ENCODE data around the gene CCR1.
"Not testable (repeated sequence)": the region's sequence is repeated elsewhere in the genome, so short reads cannot be mapped to it uniquely, and the experiment has no call there.

The CCR1 gene

DNA sequence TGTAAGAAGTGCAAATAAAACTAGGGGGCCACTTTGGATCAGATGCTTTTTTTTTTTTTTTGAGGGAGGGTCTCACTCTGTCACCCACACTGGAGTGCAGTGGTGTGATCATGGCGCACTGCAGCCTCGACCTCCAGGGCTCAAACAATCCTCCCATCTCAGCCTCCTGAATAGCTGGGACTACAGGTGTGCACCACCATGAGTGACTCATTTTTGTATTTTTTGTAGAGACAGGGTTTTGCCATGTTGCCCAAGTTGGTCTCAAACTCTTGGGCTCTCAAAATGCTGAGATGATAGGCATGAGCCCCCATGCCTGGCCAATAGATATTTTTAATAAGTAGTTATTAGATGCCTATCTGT is 20.8 kb downstream of the CCR1 start:
- no peaks in the 10 kb centered on the region for H3K9me3 Mint-ChIP-seq

DNA sequence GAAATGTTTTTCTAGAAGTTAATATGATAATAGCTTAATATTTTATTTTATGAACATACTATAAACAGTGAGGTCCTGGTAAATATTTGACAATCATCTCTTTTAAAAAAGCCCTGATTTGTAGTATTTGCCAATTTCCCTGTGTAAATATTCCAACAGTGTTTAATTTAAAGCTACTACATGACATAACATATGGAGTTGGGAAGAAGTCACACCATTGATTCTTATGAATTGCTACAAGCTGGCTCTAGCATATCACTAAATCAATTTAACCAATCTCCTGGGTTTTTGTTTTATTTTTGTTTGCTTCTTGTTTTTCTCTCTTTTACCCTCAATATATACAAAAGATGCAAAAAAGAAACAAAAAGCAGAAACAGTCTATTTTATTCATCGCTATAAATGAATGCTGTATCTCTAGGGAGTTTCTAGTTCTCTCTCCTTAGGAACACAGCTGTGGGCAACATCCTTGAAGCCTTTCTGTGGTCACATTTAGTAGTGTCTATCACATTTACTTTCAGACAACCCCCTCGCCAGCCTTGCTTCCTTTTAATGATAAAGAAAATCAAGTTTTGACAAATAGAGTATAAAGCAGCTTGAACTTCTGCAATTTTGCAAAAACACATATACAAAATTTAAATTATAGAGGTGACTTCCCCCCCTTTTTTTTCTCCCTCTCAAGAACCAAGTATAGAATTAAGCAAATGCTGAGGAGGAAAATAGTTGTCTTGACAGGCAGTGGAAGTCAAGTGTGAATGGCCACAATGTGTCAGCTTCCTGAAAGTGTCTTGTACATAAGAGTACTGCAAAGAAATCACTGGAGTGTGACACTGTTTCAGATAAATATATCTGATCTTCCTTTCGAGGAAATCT is 21.4 kb downstream of the CCR1 start:
- Mint-ChIP-seq H3K4me1 (ENCODE audit: low read depth in 2 of 2) (peaks cover 15 to 18% of the 10 kb centered on the region in 2 donors), H3K4me3 (peak overlapping the region; percentile 23), H3K36me3 (ENCODE audit: insufficient read depth) (peaks cover 3% of the 10 kb centered on the region), H3K27ac (peak overlapping the region; percentile 36 to 42), H3K9me3 (no peaks in the 10 kb centered on the region), H3K27me3 (no peaks in the 10 kb centered on the region)
- peak; percentile 85 for ATAC-seq (replicated peaks)
- DNase-seq: no peak

More for the DNA sequence above, 20.8 kb downstream of the CCR1 start:
- Mint-ChIP-seq H3K4me1 (ENCODE audit: low read depth in 2 of 2) (peaks cover 15 to 18% of the 10 kb centered on the region in 2 donors), H3K27me3 (no peaks in the 10 kb centered on the region), H3K27ac (peak overlapping the region; percentile 36 to 42), H3K36me3 (ENCODE audit: insufficient read depth) (peaks cover 3% of the 10 kb centered on the region), H3K4me3 (peak overlapping the region; percentile 23)
- ATAC-seq (replicated peaks) (no peak), DNase-seq (no peak)

DNA sequence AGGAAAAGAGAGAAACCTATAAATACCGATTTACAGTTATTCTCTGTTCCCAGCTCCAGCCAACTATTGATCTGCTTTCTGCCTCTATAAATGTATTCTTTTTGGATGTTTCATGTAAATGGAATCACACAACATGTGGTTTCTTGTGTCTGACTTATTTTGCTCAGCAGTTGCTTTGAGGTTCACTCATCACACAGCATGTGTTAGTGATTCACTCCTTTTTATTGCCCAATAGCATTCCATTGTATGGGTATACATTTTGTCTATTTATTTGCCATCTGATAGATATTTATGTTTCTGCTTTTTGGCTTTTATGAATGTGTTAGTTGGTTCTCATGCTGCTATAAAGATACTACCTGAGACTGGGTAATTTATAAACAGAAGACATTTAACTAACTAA is 23.6 kb downstream of the CCR1 start:
- Mint-ChIP-seq H3K36me3 (ENCODE audit: insufficient read depth) (peaks cover 3% of the 10 kb centered on the region), H3K27ac (no peak overlapping the region), H3K4me1 (ENCODE audit: low read depth in 2 of 2) (peaks cover 15 to 18% of the 10 kb centered on the region in 2 donors), H3K27me3 (no peaks in the 10 kb centered on the region), H3K9me3 (no peaks in the 10 kb centered on the region), H3K4me3 (no peak overlapping the region)
- DNase-seq (no peak), ATAC-seq (replicated peaks) (no peak)

DNA sequence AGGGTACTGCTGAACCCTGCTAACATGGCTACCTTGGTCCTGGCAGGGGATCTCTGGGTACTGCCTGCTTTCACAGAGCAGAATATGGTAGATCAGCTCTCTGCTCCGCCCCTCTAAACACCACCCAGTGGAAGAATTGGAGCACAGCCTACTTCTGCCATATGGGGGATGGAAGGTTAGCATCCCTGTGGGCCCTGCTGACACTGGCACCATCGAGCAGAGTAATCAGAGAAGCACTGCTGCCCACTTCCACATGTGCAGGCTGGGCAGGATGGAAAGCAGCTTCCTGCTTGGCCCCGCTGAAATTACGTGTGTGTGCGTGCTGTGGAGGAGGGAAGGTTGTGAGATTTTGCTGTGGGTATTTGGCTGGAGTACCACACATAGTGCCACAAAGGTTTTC is 24.8 kb downstream of the CCR1 start:
- Mint-ChIP-seq H3K27ac (no peak overlapping the region), H3K4me1 (ENCODE audit: low read depth in 2 of 2) (peaks cover 15 to 18% of the 10 kb centered on the region in 2 donors), H3K4me3 (no peak overlapping the region), H3K27me3 (no peaks in the 10 kb centered on the region), H3K9me3 (no peaks in the 10 kb centered on the region), H3K36me3 (ENCODE audit: insufficient read depth) (peaks cover 3% of the 10 kb centered on the region)
- no peak for DNase-seq
- no peak for ATAC-seq (replicated peaks)

DNA sequence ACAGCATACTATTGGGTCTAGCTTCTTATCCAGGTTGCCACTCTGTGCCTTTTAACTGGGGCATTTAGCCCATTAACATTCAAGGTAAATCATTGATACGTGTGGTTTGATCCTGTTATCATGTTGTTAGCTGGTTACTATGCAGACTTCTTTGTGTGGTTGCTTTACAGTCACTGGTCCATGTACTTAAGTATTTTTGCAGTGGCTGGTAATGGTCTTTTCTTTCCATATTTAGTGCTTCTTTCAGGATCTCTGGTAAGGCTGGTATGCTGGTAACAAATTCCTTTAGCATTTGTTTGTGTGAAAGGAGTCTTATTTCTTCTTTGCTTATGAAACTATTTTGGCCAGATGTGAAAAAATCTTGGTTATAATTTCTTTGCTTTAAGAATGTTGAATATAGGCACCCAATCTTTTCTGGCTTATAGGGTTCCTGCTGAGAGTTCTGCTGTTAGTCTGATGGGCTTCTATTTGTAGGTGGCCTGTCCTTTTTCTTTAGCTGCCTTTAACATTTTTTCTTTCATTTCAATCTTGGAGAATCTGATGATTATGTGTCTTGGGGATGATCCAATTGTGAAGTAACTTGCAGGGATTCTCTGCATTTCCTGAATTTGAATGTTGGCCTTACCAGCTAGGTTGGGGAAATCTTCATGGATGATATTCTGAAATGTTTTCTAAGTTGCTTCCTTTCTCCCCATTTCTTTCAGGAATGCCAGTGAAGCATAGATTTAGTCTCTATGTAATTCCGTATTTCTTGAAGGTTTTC is 39.3 kb downstream of the CCR1 start:
- no peak overlapping the region for H3K27ac Mint-ChIP-seq
- H3K4me1 Mint-ChIP-seq (ENCODE audit: low read depth in 2 of 2): no peaks in the 10 kb centered on the region
- H3K27me3 Mint-ChIP-seq: no peaks in the 10 kb centered on the region
- H3K4me3 Mint-ChIP-seq: no peak overlapping the region
- no peaks in the 10 kb centered on the region for H3K36me3 Mint-ChIP-seq (ENCODE audit: insufficient read depth)
- no peak for DNase-seq
- H3K9me3 Mint-ChIP-seq: no peaks in the 10 kb centered on the region
- no peak for ATAC-seq (replicated peaks)

DNA sequence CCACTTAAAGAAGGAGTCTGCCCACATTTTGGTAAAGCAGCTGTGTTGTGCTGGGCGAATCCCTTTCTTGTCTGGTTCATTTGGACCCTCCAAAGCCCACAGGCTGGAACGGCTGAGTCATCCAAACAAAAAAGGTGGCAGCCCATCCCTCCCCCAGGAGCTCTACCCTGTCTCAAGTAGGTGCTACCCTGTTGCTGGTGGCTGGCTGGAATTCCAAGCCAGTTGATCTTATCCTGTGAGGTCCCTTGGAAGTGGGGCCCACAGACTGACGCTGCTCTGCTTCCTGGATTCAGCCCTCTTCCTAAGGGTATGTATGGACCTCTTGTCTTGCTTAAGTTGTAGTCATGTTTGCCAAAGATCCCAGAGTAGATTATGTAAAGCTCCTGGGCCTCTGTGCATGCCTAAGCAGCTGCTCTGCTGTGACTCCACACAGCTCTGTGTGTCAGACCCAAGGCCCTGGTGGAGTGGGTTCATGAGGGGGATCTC is 44.5 kb downstream of the CCR1 start:
- peak overlapping the region in 1 of 2 donors; percentile 49 for H3K27ac Mint-ChIP-seq
- no peak overlapping the region for H3K4me3 Mint-ChIP-seq
- no peak for DNase-seq
- ATAC-seq (replicated peaks): no peak
- H3K27me3 Mint-ChIP-seq: no peaks in the 10 kb centered on the region
- H3K9me3 Mint-ChIP-seq: peaks cover 0 to 1% of the 10 kb centered on the region in 2 donors
- no peaks in the 10 kb centered on the region for H3K4me1 Mint-ChIP-seq (ENCODE audit: low read depth in 2 of 2)
- H3K36me3 Mint-ChIP-seq (ENCODE audit: insufficient read depth): no peaks in the 10 kb centered on the region

DNA sequence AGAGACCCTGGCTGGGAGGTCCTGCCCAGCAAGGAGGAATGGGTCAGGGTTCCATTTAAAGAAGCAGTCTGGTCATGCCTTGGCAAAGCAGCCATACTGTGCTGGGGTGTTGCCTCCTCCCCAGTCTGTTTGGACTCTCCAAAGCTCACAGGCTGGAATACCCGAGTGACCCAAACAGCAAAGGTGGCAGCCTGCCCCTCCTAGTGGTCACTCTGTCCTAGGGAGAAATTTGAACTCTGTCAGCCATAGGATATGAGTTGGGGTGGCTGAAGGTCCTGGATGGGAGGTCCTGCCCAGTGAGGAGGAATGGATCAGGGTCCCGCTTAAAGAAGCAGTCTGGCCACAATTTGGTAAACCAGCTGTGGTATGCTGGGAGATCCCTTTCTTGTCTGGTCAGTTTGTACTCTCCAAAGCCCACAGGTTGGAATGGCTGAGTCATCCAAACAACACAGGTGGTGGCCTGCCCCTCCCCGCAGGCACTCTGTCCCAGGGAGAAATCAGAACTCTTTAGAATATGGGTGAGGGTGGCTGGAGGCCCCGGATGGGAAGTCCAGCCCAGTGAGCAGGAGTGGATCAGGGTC is 45.0 kb downstream of the CCR1 start:
- no peak overlapping the region for H3K4me3 Mint-ChIP-seq
- peaks cover 0 to 2% of the 10 kb centered on the region in 2 donors for H3K9me3 Mint-ChIP-seq
- no peak overlapping the region for H3K27ac Mint-ChIP-seq
- no peaks in the 10 kb centered on the region for H3K27me3 Mint-ChIP-seq
- no peaks in the 10 kb centered on the region for H3K4me1 Mint-ChIP-seq (ENCODE audit: low read depth in 2 of 2)
- H3K36me3 Mint-ChIP-seq (ENCODE audit: insufficient read depth): no peaks in the 10 kb centered on the region
- no peak for ATAC-seq (replicated peaks)
- no peak for DNase-seq

DNA sequence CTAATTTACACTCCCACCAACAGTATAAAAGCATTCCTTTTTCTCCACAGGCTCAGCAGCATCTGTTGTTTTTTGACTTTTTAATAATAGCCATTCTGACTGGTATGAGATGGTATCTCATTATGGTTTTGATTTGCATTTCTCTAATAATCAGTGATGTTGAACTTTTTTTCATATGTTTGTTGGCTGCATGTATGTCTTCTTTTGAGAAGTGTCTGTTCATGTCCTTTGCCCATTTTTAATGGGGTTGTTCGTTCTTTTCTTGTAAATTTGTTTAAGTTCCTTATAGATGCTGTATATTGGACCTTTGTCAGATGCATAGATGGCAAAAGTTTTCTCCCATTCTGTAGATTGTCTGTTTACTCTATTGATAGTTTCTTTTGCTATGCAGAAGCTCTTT is 50.4 kb downstream of the CCR1 start:
- H3K27me3 Mint-ChIP-seq: not testable (repeated sequence)

DNA sequence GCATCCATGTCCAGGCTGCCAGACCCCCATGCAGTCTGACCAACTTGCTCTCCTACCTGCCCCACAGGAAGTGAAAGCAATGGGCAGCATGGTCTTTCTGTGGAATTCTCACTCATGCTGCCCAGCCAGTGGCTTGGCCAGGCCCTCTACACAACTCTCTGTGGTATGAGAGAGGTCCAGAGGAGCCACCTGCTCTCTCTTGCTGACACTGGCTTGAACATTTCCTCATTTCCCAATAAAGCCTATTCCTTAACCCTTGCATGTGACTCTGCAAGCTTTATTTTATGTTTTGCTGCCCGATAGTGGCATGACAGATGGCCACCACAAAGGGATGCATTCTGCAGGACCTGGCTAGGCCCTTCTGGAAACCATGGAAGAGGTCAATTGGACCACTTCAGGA is 53.8 kb downstream of the CCR1 start:
- no peak overlapping the region for H3K27ac Mint-ChIP-seq
- H3K4me3 Mint-ChIP-seq: peak overlapping the region in 1 of 2 donors; percentile 31
- H3K4me1 Mint-ChIP-seq (ENCODE audit: low read depth in 2 of 2): peaks cover 12 to 16% of the 10 kb centered on the region in 2 donors
- H3K27me3 Mint-ChIP-seq: no peaks in the 10 kb centered on the region
- H3K9me3 Mint-ChIP-seq: peaks cover 0 to 2% of the 10 kb centered on the region in 2 donors
- no peaks in the 10 kb centered on the region for H3K36me3 Mint-ChIP-seq (ENCODE audit: insufficient read depth)
- DNase-seq (no peak), ATAC-seq (replicated peaks) (no peak)

More for the DNA sequence above, 50.4 kb downstream of the CCR1 start:
- ATAC-seq (replicated peaks); H3K27ac Mint-ChIP-seq; H3K4me3 Mint-ChIP-seq; H3K36me3 Mint-ChIP-seq (ENCODE audit: insufficient read depth); H3K9me3 Mint-ChIP-seq; DNase-seq: not testable (repeated sequence)
- peaks cover 12 to 16% of the 10 kb centered on the region in 2 donors for H3K4me1 Mint-ChIP-seq (ENCODE audit: low read depth in 2 of 2)
